C1 segment of cervical spinal cord (tissue), 14 donors: ENCODE results near the gene PTN.
"Not testable (repeated sequence)": the region's sequence is repeated elsewhere in the genome, so short reads cannot be mapped to it uniquely, and the experiment has no call there.

Experiments used
- DNase-seq, 14 donors: peaks; one replicate each; lab custom pipeline; 2025; lab: John Stamatoyannopoulos, UW

Gene PTN

GRCh38 chr7:137268001-137268865 is 75.3 kb downstream of the PTN start:
- DNase-seq: not testable (repeated sequence)

GRCh38 chr7:137266764-137267163 is 76.8 kb downstream of the PTN start:
- no peak for DNase-seq

DNA sequence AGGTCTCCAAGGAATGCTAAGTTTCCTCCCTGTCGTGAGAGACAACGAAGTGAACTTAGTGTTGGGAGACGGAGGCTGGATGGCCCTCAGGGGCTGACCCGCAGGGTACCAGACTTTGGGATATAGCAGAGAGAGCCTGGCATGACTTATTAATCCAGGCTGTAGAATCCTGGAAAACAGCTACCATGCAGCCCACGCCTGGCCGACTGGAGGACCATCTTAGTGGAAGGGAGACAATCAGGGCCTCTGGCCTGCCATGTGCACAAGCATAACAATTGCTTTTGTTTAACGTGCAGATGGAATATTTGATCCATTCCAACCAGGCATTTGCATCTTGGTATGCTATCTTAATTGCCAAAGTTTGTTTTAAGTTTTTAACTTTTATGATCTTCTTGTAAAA is 78.1 kb downstream of the PTN start:
- not testable (repeated sequence) for DNase-seq

DNA sequence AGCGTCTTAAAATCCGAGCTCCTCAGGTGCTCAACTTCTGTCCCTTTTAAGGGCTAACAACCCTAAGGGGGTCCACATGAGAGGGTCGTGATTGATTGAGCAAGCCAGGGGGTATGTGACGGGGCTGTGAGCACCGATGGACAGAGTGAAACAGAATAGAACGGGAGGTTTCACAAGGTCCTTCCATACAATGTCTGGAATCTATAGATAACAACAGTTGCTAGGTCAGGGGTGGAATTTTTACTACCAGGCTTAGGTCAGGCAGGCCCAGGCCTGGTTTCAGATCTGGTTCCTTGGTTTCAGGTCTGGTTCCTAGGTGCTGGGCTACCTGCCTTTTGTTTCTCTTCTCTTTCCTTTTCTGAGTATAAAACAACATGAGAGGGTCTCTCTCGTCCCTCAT is 80.9 kb downstream of the PTN start:
- DNase-seq: no peak

GRCh38 chr7:137258552-137258951 is 85.0 kb downstream of the PTN start:
- DNase-seq: no peak

DNA sequence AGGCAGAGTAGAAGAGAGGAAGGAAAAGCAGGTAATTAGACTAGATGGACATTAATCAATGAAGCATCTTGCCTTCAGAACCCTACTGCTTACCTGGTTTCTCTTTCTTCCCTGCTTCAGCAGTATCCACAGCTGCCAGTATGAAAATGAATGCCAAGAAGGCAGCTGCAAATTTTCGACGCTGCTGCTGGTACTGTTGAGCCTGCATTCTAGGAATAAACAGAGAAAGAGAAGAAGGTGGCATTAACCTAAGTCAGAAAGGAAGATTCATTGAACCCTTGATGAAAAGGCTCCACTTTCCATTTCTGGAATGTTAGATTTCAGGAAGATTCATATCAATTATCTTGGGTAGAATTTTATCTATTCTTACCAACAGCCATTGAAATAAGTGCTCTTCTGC is 88.8 kb downstream of the PTN start:
- DNase-seq: no peak

DNA sequence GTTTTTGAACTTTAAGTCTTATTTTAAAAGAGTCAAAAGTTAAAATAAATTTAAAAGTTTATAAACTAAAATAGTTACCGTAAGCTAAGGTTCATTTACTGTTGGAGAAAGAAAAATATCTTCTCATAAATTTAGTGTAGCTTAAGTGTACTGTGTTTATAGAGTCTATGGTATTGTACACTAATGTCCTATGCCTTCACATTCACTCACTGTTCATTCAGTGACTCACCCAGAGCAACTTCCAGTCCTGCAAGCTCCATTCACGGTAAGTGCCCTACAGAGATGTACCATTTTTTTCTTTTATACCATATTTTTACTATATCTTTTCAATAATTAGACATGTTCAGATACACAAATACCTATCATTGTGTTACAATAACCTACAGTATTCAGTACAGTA is 97.6 kb downstream of the PTN start:
- DNase-seq: no peak

DNA sequence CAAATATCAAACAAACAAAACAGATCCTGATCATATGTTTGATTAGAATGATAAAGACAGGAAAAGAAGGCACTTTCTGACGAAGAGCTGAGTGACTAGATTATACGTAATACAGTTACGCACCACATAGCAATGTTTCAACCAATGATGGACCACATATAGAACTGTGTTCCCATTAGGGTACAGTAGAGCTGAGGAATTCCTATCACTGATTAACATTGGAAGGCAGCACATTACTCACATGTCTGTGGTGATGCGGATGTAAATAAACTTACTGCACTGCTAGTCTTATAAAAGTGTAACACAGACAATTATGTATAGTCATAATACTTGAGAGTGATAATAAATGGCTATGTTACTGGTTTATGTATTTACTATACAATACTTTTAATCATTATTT is 98.3 kb downstream of the PTN start:
- no peak for DNase-seq

DNA sequence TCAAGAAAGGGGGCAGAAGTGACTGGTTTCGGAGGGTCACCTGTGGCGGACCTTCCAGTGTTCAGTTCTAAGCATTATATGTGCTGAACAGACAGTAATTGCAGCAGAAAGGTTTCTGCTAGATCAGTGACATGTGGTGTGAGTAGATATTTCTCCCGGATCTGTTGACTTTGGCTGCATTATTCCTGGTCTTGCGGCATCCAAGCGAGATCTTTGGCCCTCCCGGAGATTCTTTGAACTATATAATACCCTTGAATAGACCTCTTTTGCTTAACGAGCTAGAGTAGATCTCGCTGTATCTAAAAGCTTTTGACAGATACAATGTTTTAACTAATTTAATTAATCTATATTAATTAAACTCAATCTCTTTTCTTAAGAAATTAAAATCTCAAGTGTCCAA is 99.8 kb downstream of the PTN start:
- DNase-seq: no peak

GRCh38 chr7:137242616-137243015 is 100.9 kb downstream of the PTN start:
- DNase-seq: no peak

- DNase-seq: no peak
Measured at GRCh38 chr7:137241655-137242360, 101.7 kb downstream of the PTN start.

DNA sequence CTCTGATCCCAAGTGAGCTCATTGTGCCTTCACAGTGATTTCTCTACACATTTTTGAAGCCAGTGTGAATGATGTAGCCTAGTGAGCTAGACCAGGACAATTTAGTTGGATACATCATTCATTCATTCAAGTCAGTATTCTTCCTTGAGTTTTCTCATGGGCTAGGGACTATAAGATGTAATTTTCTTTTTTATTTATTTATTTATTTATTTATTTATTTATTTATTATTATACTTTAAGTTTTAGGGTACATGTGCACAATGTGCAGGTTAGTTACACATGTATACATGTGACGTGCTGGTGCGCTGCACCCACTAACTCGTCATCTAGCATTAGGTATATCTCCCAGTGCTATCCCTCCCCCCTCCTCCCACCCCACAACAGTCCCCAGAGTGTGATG is 104.3 kb downstream of the PTN start:
- not testable (repeated sequence) for DNase-seq

- DNase-seq: no peak
Measured at GRCh38 chr7:137235434-137235833, 108.1 kb downstream of the PTN start.

DNA sequence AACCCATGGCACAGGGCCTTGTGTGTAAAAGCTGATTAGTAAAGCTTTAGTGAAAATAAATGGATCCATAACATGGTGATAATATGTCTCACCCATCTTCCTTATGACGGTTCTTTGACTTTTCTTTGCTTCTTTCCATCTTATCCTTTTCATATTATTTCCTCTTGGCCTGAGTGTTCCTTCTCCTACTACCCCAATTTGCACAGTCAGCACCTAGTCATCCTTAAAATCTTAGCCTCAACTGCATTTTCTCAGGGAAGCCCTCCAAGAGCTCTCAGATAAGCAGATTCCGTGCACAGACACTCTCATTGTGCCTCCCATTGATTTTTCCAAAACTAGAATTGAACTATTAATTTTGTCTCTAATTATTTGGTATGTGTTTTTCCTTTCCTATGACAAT is 112.4 kb downstream of the PTN start:
- DNase-seq: no peak

- DNase-seq: no peak
Measured at GRCh38 chr7:137221467-137221866, 122.1 kb downstream of the PTN start.

DNA sequence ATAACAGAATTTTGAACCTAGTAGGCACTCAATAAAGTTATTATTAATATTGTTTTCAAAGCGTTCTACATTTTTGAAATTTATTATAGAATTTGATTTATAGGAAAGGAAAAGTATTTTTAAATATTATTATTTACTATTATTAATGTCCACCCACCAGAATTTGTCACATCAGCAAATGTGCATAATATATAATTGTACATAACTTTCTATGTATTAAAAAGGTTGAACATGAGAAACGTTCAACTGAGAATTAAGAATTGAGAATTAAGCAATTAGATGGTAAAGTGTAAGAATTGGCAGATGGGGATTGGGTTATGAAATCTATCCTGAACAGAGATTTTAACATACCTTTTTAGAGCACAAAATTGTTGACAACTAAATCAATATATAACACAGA is 129.8 kb downstream of the PTN start:
- no peak for DNase-seq

DNA sequence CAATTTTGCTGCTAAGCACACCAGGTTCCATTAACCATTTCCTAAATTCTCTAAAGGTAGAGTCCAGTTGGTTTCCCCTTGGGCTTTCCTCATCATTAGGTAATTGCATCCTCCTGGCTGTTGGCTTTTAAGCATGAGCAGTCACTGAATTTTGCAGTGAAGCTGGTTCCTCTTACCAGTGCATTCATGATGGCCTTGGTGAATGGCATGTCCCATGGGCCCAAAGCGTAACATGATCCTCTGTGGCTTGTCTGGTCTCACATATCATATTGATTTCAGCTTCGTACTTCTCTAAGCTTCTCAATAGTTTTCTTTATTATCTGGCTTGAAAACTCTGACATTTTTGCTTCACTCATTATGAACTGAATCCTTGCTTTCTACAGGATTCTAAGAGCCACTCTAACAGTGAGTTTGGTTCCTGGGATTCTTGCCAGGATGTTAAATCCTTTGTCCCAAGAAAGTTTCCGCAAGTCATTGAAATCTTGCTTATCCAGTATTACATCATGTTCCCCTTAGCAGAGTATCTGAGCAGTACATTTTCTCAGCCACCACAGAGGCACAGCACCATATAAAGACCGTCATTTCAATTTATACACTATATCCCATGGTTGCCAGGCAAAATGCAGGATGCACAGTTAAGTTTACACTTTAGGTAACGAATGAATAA is 134.2 kb downstream of the PTN start:
- no peak for DNase-seq

DNA sequence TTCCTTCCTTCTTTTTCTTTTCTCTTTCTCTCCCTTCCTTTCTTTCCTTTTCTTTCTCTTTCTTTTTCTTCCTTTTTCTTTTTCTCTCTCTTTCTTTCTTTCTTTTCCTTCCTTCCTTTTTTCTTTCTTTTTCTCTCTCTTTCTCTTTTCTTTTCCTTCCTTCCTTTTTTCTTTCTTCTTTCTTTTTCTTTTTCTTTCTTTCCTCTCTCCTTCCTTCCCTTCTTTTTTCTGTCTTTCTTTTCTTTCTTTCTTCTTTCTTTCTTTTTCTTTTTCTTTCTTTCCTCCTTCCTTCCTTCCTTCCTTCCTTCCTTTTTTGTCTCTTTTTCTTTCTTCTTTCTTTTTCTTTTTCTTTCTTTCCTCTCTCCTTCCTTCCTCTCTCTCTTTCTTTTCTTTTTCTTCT is 136.8 kb downstream of the PTN start:
- DNase-seq: no peak

DNA sequence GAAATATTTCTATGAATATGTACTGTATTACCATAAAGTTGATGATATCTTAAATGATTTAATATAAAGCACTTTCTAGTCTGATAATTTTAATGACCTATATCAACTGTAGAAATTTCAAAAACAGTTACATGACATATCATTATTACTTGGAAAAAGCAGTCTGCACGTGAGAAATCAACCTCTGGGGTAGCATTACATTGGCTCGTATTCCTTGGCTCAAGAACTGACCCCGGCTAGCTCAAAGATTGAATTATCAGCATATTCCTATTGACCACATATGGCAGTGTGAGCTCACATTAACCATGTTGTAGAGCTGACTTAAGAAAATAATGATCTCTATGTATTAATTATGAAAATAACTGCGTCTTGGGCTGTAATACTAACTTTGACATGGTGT is 139.3 kb downstream of the PTN start:
- DNase-seq: no peak

DNA sequence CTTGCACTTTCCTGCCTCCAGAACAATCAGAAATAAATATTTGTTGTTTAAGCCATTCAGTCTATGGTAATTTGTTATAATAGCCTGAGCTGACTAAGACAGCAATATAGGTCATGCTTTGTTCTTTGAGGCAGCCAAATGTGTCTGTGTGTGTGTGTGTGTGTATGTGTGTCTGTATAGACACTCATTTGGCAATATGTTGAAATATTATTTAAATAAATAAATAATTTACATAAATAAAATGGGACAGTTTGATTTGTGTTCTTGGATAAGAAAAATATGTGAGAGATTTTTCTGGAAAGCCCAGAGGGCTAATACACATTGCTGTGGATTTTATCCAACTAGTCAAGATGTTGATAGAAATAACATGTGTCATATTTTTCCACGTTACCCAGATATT is 140.2 kb downstream of the PTN start:
- DNase-seq: no peak

DNA sequence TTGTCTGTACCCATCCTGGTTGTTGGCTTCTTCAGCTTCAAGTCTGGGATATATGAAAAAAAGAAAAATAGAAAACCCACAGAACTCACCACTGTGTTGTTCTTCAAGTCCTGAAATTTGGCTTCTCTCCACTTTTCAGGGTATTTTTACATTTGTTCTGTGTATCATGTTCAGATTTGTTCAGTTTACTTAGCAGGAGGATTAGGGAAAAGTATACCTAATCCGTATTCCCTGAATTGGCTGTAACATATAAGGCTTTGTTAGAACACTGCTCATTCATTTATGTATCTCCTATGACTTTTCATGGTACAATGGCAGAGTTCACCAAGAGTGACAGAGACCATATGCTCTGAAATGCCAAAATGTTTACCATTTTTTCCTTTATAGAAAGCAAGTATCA is 146.9 kb downstream of the PTN start:
- no peak for DNase-seq

GRCh38 chr7:137195996-137196395 is 147.5 kb downstream of the PTN start:
- no peak for DNase-seq

DNA sequence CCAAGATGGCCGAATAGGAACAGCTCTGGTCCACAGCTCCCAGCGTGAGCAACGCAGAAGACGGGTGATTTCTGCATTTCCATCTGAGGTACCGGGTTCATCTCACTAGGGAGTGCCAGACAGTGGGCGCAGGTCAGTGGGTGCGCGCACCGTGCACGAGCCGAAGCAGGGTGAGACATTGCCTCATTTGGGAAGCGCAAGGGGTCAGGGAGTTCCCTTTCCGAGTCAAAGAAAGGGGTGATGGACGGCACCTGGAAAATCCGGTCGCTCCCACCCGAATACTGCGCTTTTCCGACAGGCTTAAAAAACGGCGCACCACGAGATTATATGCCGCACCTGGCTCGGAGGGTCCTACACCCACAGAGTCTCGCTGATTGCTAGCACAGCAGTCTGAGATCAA is 161.9 kb downstream of the PTN start:
- DNase-seq: not testable (repeated sequence)
